ENCODE measurements around the gene TSSK6.

GRCh38 chr19:19485161-19485997, 30.0 kb downstream of the TSSK6 start:
- TF ChIP-seq CTCF (IDR thresholded peaks at IDR 0.05) (no peak), POLR2AphosphoS5 (IDR thresholded peaks at IDR 0.05) (no peak), POLR2A (IDR thresholded peaks at IDR 0.05) (no peak)
